Small intestine (tissue), 7 donors: ENCODE data around the gene FAM131B. TPM values are rescaled to one million over a fixed set of nuclear protein-coding genes. Genes with fewer than 3 reads are reported as not detected.

Experiments used
- DNase-seq, 2 donors: peaks; one replicate each; pipeline versions ENCODE4 v3.0.0 to v3.0.0-alpha.2; 2013
- FAIRE-seq: peaks from 2 replicates; lab custom pipeline; 2012; peaks lifted over from hg19 to GRCh38; lab: Jason Lieb, UNC
- H3K27ac ChIP-seq, 3 donors: one replicate each; pipeline ENCODE4 v1.5.1; 2013; ENCODE audit warnings: low read length in 2 of 3, mild to moderate bottlenecking in 2 of 3, control low read depth in 1 of 3, inconsistent platforms in 1 of 3, low read depth in 1 of 3, moderate library complexity in 1 of 3
- H3K27me3 ChIP-seq, 3 donors: one replicate each; pipeline ENCODE4 v1.6.1; 2013; ENCODE audit warnings: low read length in 3 of 3, inconsistent platforms in 1 of 3; ENCODE audit not compliant: control insufficient read depth in 3 of 3, insufficient read depth in 3 of 3
- H3K36me3 ChIP-seq, 3 donors: one replicate each; pipeline ENCODE4 v1.6.1; 2013; ENCODE audit warnings: low read length in 3 of 3, inconsistent platforms in 1 of 3, low read depth in 1 of 3, mild to moderate bottlenecking in 1 of 3, moderate library complexity in 1 of 3; ENCODE audit not compliant: control insufficient read depth in 3 of 3, insufficient read depth in 2 of 3
- H3K4me1 ChIP-seq, 3 donors: one replicate each; pipeline ENCODE4 v1.6.1; 2013; ENCODE audit warnings: low read length in 2 of 3, inconsistent platforms in 1 of 3, low read depth in 1 of 3, mild to moderate bottlenecking in 1 of 3, moderate library complexity in 1 of 3; ENCODE audit not compliant: control insufficient read depth in 3 of 3, insufficient read depth in 2 of 3
- H3K4me3 ChIP-seq, 3 donors: one replicate each; pipeline ENCODE4 v1.5.1; 2013; ENCODE audit warnings: low read length in 3 of 3, control low read depth in 1 of 3, inconsistent platforms in 1 of 3, low read depth in 1 of 3, mild to moderate bottlenecking in 1 of 3, moderate library complexity in 1 of 3
- H3K9me3 ChIP-seq, 2 donors: one replicate each; pipeline ENCODE4 v1.6.1; 2013; ENCODE audit warnings: low read depth in 1 of 2, low read length in 1 of 2; ENCODE audit not compliant: control insufficient read depth in 2 of 2, insufficient read depth in 1 of 2
- WGBS, 3 donors: extraction: QIAGEN DNeasy Blood & Tissue Kit; methylation state at CpG; one replicate each; pipeline ENCODE4 v1.1.7; 2013; 5-methylcytosine and 5-hydroxymethylcytosine counted together
- polyA plus RNA-seq, 4 donors: library from polyadenylated mRNA; stranded (reverse) in 3 of 4; unstranded in 1 of 4; fragments of 200-250 nt in 3 of 4; fragments of 120-200 nt in 1 of 4; gene quantifications; one replicate each; pipeline versions ENCODE4 v1.2.1 to v1.2.3, GENCODE V29; 2013
- donor health status: healthy with polysubstance abuse.
- donor health status: control.
- donor health status: control.
- donor health status: Bipolar disorder and iron deficiency.
- donor health status: healthy.

FAM131B gene
- polyA plus RNA-seq, 4 donors, result 0.54 to 3.3 (median 1.5) TPM; not detected in 1

GRCh38 chr7:143308632-143309031 is 53.9 kb downstream of the FAM131B start:
- Histone ChIP-seq H3K36me3 (peaks cover 15 to 29% (median 20%) of the 10 kb centered on the region in 3 donors), H3K4me1 (no peaks in the 10 kb centered on the region), H3K4me3 (no peak overlapping the region), H3K27me3 (no peaks in the 10 kb centered on the region), H3K27ac (no peak overlapping the region), H3K9me3 (no peaks in the 10 kb centered on the region)
- FAIRE-seq, result no peak
- 95 to 100% (median 96%) methylated on average over 2 of the region's 2 CpGs for WGBS, 3 donors
- no peak for DNase-seq

- WGBS, 3 donors, result 12 to 50% (median 38%) methylated on average over 10 of the region's 10 CpGs
- Histone ChIP-seq H3K4me1 (no peaks in the 10 kb centered on the region), H3K9me3 (no peaks in the 10 kb centered on the region), H3K4me3 (no peak overlapping the region), H3K36me3 (peaks cover 21 to 40% (median 23%) of the 10 kb centered on the region in 3 donors), H3K27me3 (no peaks in the 10 kb centered on the region), H3K27ac (peak overlapping the region in 1 of 3 donors; percentile 53)
- no peak for FAIRE-seq
- DNase-seq, result peak; percentile 81 to 92
Observed at GRCh38 chr7:143305423-143306070, 57.0 kb downstream of the FAM131B start.

GRCh38 chr7:143304938-143305337 is 57.6 kb downstream of the FAM131B start:
- WGBS, 3 donors, result 64 to 81% (median 72%) methylated on average over 6 of the region's 6 CpGs
- H3K27me3 ChIP-seq, result no peaks in the 10 kb centered on the region
- no peak overlapping the region for H3K4me3 ChIP-seq
- no peaks in the 10 kb centered on the region for H3K4me1 ChIP-seq
- no peaks in the 10 kb centered on the region for H3K9me3 ChIP-seq
- peaks cover 24 to 46% (median 29%) of the 10 kb centered on the region in 3 donors for H3K36me3 ChIP-seq
- no peak overlapping the region for H3K27ac ChIP-seq
- DNase-seq (no peak), FAIRE-seq (no peak)

GRCh38 chr7:143303733-143304132 is 58.8 kb downstream of the FAM131B start:
- H3K9me3 ChIP-seq, result no peaks in the 10 kb centered on the region
- DNase-seq, result no peak
- no peaks in the 10 kb centered on the region for H3K27me3 ChIP-seq
- H3K36me3 ChIP-seq, result peaks cover 24 to 48% (median 30%) of the 10 kb centered on the region in 3 donors
- H3K4me3 ChIP-seq, result no peak overlapping the region
- no peaks in the 10 kb centered on the region for H3K4me1 ChIP-seq
- WGBS, 3 donors, result 90 to 94% (median 92%) methylated on average over 10 of the region's 10 CpGs
- FAIRE-seq, result no peak
- H3K27ac ChIP-seq, result no peak overlapping the region

Other genes starting within 250 kb of the FAM131B start
- gene PIP, start 230.6 kb downstream of the FAM131B start, polyA plus RNA-seq, result not detected
- gene TAS2R39, start 179.3 kb downstream of the FAM131B start, polyA plus RNA-seq, result not detected
- gene TAS2R40, start 140.7 kb downstream of the FAM131B start, polyA plus RNA-seq, result not detected
- 100 to 1,000 TPM; 250 to 450 (median 313) TPM for gene GSTK1, start 99.3 kb downstream of the FAM131B start, polyA plus RNA-seq
- 100 to 1,000 TPM in 1 of 4 donors, 10 to 100 TPM in 3; 32.5 to 127 (median 66.5) TPM for gene TMEM139, start 77.8 kb downstream of the FAM131B start, polyA plus RNA-seq
- gene CASP2, start 74.4 kb downstream of the FAM131B start, polyA plus RNA-seq, result 10 to 100 TPM in 2 of 4 donors, 1 to 10 TPM in 2; 4.9 to 29.8 (median 9.0) TPM
- gene CLCN1, start 46.6 kb downstream of the FAM131B start, polyA plus RNA-seq, result 10 to 100 TPM in 1 of 4 donors, under 1 TPM in 1, not detected in 2; 0.19 to 24.9 TPM
- gene ZYX, start 18.6 kb upstream of the FAM131B start, polyA plus RNA-seq, result 10 to 100 TPM; 50.3 to 77.1 (median 62.0) TPM
- gene EPHA1, start 46.1 kb upstream of the FAM131B start, polyA plus RNA-seq, result 10 to 100 TPM; 14.6 to 47.4 (median 31.0) TPM
- not detected for gene TAS2R60, start 80.7 kb upstream of the FAM131B start, polyA plus RNA-seq
- gene TAS2R41, start 115.2 kb upstream of the FAM131B start, polyA plus RNA-seq, result not detected
- 1 to 10 TPM in 1 of 4 donors, under 1 TPM in 3; 0.33 to 5.0 (median 0.72) TPM for gene CTAGE15, start 209.1 kb upstream of the FAM131B start, polyA plus RNA-seq